Measurements from ENCODE around the gene VPS13D. TPM values are rescaled to one million over a fixed set of nuclear protein-coding genes. Genes with fewer than 3 reads are reported as not detected.

Gene VPS13D
- total and polyA plus RNA-seq, 2 experiments from 2014 or later: 9.7 to 35.7 TPM

DNA sequence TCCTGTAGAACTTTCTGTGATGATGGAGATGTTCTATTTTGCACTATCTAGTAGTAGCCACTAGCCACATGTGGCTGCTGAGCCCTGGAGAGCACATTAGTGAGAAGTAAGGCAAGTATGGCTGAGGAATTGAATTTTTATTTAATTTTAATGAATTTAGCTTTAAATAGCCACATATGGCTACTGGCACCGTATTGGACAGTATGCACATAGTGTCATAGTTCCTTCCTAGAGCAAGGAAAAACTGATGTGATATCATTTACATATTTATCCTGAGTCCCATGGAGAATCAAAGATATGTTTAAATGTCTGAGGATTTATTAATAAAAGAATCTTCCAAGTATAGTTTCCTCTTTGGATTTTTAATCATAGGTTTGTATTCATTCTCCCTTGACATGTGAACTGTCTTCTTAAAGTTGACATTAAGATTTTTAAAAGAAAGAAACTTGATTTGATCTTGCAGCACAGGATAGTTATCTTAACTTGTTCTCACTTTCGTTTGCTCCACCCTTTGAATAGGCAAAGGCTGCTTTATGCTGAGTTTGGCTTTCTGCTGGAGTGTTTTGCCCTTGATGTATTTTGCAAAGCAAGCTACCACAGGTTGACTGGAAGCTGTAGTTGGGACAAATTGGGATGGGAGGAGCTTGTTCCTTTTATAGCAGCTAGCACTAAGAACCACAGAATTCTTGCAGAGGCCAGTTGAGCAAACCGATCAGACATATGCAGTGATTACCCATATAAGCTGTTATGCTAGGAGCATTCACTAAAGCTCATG is 129.7 kb downstream of the VPS13D start:
- H3K4me3 ChIP-seq: no peak overlapping the region
- H3K4me1 ChIP-seq (ENCODE audit: low read depth): peaks cover 13% of the 10 kb centered on the region
- DNase-seq (ENCODE audit: low read depth in 1 of 2, low spot score in 1 of 2): peak; percentile 32 to 40

GRCh38 chr1:12368646-12369045 is 138.8 kb downstream of the VPS13D start:
- Histone ChIP-seq H3K9me3 (ENCODE audit: low read depth) (no peaks in the 10 kb centered on the region), H3K27ac (no peak overlapping the region), H3K4me1 (ENCODE audit: low read depth) (no peaks in the 10 kb centered on the region), H3K4me3 (no peak overlapping the region), H3K27me3 (no peaks in the 10 kb centered on the region), H3K36me3 (peaks cover 23% of the 10 kb centered on the region)
- no peak for TF ChIP-seq CTCF (IDR thresholded peaks at IDR 0.05; ENCODE audit: low read depth, low read length)
- no peak for DNase-seq (ENCODE audit: low read depth in 1 of 2, low spot score in 1 of 2)

More for the DNA sequence above, 129.7 kb downstream of the VPS13D start:
- peaks cover 21% of the 10 kb centered on the region for H3K36me3 ChIP-seq
- no peaks in the 10 kb centered on the region for H3K27me3 ChIP-seq
- no peaks in the 10 kb centered on the region for H3K9me3 ChIP-seq (ENCODE audit: low read depth)
- H3K27ac ChIP-seq: peak overlapping the region; percentile 27
- TF ChIP-seq CTCF (IDR thresholded peaks at IDR 0.05; ENCODE audit: low read depth, low read length): no peak

GRCh38 chr1:12369258-12369657 is 139.4 kb downstream of the VPS13D start:
- no peaks in the 10 kb centered on the region for H3K27me3 ChIP-seq
- TF ChIP-seq CTCF (IDR thresholded peaks at IDR 0.05; ENCODE audit: low read depth, low read length): no peak
- H3K27ac ChIP-seq: no peak overlapping the region
- no peak overlapping the region for H3K4me3 ChIP-seq
- DNase-seq (ENCODE audit: low read depth in 1 of 2, low spot score in 1 of 2): no peak
- no peaks in the 10 kb centered on the region for H3K4me1 ChIP-seq (ENCODE audit: low read depth)
- no peaks in the 10 kb centered on the region for H3K9me3 ChIP-seq (ENCODE audit: low read depth)
- peaks cover 24% of the 10 kb centered on the region for H3K36me3 ChIP-seq

GRCh38 chr1:12370333-12370975 is 140.6 kb downstream of the VPS13D start:
- H3K4me3 ChIP-seq: no peak overlapping the region
- no peaks in the 10 kb centered on the region for H3K9me3 ChIP-seq (ENCODE audit: low read depth)
- peaks cover 23% of the 10 kb centered on the region for H3K36me3 ChIP-seq
- no peak overlapping the region for H3K27ac ChIP-seq
- TF ChIP-seq CTCF (IDR thresholded peaks at IDR 0.05; ENCODE audit: low read depth, low read length): no peak
- H3K27me3 ChIP-seq: no peaks in the 10 kb centered on the region
- no peak for DNase-seq (ENCODE audit: low read depth in 1 of 2, low spot score in 1 of 2)
- no peaks in the 10 kb centered on the region for H3K4me1 ChIP-seq (ENCODE audit: low read depth)

DNA sequence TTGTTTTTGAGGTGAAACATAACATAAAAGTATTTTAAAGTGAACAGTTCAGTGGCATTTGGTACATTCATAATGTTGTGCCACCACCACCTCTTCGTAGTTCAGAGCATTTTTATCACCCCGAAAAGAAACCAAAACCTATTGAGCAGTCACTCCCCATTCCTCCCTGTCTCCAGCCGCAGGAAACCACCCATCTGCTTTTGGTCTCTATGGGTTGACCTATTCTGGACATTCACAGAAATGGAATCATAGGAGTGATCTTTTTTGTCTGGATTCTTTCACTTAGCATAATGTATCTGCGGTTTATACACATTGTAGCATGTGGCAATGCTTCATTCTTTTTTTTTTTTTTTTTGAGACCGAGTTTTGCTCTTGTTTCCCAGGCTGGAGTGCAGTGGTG is 141.2 kb downstream of the VPS13D start:
- Histone ChIP-seq H3K27me3 (no peaks in the 10 kb centered on the region), H3K36me3 (peaks cover 23% of the 10 kb centered on the region), H3K4me3 (no peak overlapping the region), H3K9me3 (ENCODE audit: low read depth) (no peaks in the 10 kb centered on the region), H3K27ac (no peak overlapping the region), H3K4me1 (ENCODE audit: low read depth) (no peaks in the 10 kb centered on the region)
- no peak for TF ChIP-seq CTCF (IDR thresholded peaks at IDR 0.05; ENCODE audit: low read depth, low read length)
- DNase-seq (ENCODE audit: low read depth in 1 of 2, low spot score in 1 of 2): no peak
